ENCODE data around the gene PQBP1. TPM values are rescaled to one million over a fixed set of nuclear protein-coding genes. Genes with fewer than 3 reads are reported as not detected.
A peak's percentile ranks its signal among the peaks of the same experiment; 100 is the strongest.
"Not testable (repeated sequence)": the region's sequence is repeated elsewhere in the genome, so short reads cannot be mapped to it uniquely, and the experiment has no call there.

Gene PQBP1, protein sequence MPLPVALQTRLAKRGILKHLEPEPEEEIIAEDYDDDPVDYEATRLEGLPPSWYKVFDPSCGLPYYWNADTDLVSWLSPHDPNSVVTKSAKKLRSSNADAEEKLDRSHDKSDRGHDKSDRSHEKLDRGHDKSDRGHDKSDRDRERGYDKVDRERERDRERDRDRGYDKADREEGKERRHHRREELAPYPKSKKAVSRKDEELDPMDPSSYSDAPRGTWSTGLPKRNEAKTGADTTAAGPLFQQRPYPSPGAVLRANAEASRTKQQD
- 80.1 TPM for total RNA-seq (ENCODE audit: unreplicated experiment)
- long read RNA-seq, transcript PQBP1-207 (7 exons, 1,020 nt): major isoform, 25 of 63 reads
- long read RNA-seq, transcript PQBP1-216 (7 exons, 938 nt): minor isoform, 15 of 63 reads
- long read RNA-seq, partial matches to known transcripts: 4 of 63 reads
- long read RNA-seq, other reads (novel, unspliced or antisense): 8 of 63 reads

- peak within 1 kb of the TSS; percentile 95 for H3K27ac Mint-ChIP-seq (ENCODE audit: unreplicated experiment)
Observed at GRCh38 chrX:48897625-48898306, at the start of gene PQBP1, which contains the start of gene TIMM17B. Gene PQBP1 (plus strand): TSS chrX:48897930. CDS start chrX:48898510, 580 bp downstream. Gene TIMM17B (minus strand): TSS chrX:48897768. CDS start chrX:48897749, 19 bp downstream.

DNA sequence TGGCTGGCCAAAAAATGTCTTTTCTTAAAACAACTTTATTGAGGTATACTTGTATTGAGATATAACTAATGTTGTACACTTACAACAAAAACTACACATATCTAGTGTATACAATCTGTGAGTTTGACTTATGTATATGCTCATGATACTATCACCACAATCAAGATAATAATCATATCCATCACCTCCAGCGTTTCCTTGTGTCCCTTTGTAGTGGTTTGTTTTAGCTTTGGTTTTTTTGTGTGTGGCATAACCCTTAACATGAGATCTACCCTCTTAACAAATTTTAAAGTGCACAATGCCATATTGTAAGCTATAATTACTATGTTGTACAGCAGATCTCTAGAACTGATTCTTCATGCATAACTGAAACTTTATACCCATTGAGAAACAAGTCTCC is 48.9 kb upstream of the PQBP1 start:
- no peak for DNase-seq (ENCODE audit: low spot score)
- H3K9me3 Mint-ChIP-seq (ENCODE audit: unreplicated experiment): no peaks in the 10 kb centered on the region
- no peak overlapping the region for H3K27ac Mint-ChIP-seq (ENCODE audit: unreplicated experiment)
- H3K27me3 Mint-ChIP-seq (ENCODE audit: unreplicated experiment): no peaks in the 10 kb centered on the region
- H3K4me3 Mint-ChIP-seq (ENCODE audit: unreplicated experiment): no peak overlapping the region
- no peaks in the 10 kb centered on the region for H3K36me3 Mint-ChIP-seq (ENCODE audit: low read depth, unreplicated experiment)
- no peaks in the 10 kb centered on the region for H3K4me1 Mint-ChIP-seq (ENCODE audit: unreplicated experiment)
- no peak for TF ChIP-seq CTCF (IDR thresholded peaks at IDR 0.05; ENCODE audit: unreplicated experiment)

More at GRCh38 chrX:48897625-48898306, at the start of gene PQBP1, which contains the start of gene TIMM17B:
- H3K36me3 Mint-ChIP-seq (ENCODE audit: low read depth, unreplicated experiment): peaks cover 17% of the 10 kb centered on the region
- peaks cover 6% of the 10 kb centered on the region for H3K4me1 Mint-ChIP-seq (ENCODE audit: unreplicated experiment)
- no peak for TF ChIP-seq CTCF (IDR thresholded peaks at IDR 0.05; ENCODE audit: unreplicated experiment)
- H3K27me3 Mint-ChIP-seq (ENCODE audit: unreplicated experiment): peaks cover 6% of the 10 kb centered on the region
- H3K4me3 Mint-ChIP-seq (ENCODE audit: unreplicated experiment): peak within 1 kb of the TSS; percentile 96
- peak; percentile 77 for DNase-seq (ENCODE audit: low spot score)
- H3K9me3 Mint-ChIP-seq (ENCODE audit: unreplicated experiment): no peaks in the 10 kb centered on the region

DNA sequence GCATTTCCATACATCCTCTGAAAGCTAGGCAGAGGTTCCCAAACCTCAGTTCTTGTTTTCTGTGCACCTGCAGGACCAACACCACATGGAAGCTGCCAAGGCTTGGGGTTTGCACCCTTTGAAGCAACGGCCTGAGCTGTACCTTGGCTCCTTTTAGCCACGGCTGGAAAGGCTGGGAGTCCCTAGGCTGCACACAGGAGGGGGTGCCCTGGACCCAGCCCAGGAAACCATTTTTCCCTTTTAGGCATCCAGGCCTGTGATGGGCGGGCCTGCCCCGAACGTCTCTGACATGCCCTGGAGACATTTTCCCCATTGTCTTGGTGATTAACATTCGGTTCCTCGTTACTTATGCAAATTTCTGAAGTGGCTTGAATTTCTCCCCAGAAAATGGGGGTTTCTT is 44.9 kb upstream of the PQBP1 start:
- no peak for DNase-seq (ENCODE audit: low spot score)
- Mint-ChIP-seq H3K27me3 (ENCODE audit: unreplicated experiment) (no peaks in the 10 kb centered on the region), H3K9me3 (ENCODE audit: unreplicated experiment) (no peaks in the 10 kb centered on the region), H3K36me3 (ENCODE audit: low read depth, unreplicated experiment) (no peaks in the 10 kb centered on the region), H3K4me3 (ENCODE audit: unreplicated experiment) (no peak overlapping the region), H3K4me1 (ENCODE audit: unreplicated experiment) (peaks cover 11% of the 10 kb centered on the region), H3K27ac (ENCODE audit: unreplicated experiment) (no peak overlapping the region)
- TF ChIP-seq CTCF (IDR thresholded peaks at IDR 0.05; ENCODE audit: unreplicated experiment): no peak

DNA sequence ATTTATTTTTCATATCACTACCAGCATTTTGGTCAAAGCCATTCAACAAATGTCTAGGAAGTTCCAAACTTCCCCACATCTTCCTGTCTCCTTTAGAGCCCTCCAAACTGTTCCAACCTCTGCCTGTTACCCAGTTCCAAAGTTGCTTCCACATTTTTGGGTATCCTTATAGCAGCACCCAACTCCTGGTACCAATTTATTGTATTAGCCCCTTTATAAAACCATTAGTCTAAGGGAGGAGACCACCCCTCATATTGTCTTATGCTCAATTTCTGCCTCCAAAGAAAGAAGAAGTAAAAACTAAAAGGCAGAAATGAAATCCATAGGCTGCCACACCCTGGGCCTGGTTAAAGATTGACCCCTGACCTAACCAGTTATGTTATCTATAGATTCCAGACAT is 44.2 kb upstream of the PQBP1 start:
- peaks cover 11% of the 10 kb centered on the region for H3K4me1 Mint-ChIP-seq (ENCODE audit: unreplicated experiment)
- not testable (repeated sequence) for H3K27ac Mint-ChIP-seq (ENCODE audit: unreplicated experiment); H3K9me3 Mint-ChIP-seq (ENCODE audit: unreplicated experiment); H3K27me3 Mint-ChIP-seq (ENCODE audit: unreplicated experiment); H3K4me3 Mint-ChIP-seq (ENCODE audit: unreplicated experiment); DNase-seq (ENCODE audit: low spot score); H3K36me3 Mint-ChIP-seq (ENCODE audit: low read depth, unreplicated experiment)

DNA sequence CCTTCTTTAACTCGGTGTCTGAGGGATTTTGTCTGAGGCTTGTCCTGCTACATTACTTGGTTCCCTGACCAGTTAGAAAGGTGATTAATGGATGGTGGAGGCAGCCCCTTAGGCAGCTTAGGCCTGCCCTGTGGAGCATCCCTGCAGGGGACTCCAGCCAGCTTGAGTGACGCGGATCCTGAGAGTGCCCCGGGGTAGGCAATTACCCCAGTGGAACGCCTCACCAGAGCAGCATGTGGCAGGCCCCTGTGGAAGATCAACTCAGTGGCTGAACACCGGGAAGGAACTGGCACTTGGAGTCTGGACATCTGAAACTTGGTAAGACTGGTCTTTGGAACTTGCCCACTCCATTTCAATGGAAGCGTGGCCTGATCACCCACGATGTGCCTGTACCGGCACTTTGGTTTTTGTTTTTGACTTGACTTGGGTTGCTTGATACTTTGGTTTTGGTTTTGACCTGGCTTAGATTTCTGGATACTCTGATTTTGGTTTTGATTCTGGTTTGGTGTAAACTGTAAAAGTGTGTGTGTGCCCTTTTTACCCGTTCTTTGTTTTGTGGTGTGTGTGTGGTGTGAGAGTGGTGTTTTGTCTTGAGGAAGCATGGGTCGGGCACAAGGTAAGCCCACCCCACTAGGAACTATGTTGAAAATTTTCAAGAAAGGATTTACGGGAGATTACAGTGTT is 43.5 kb upstream of the PQBP1 start:
- not testable (repeated sequence) for DNase-seq (ENCODE audit: low spot score); H3K9me3 Mint-ChIP-seq (ENCODE audit: unreplicated experiment); H3K27ac Mint-ChIP-seq (ENCODE audit: unreplicated experiment); H3K27me3 Mint-ChIP-seq (ENCODE audit: unreplicated experiment); H3K36me3 Mint-ChIP-seq (ENCODE audit: low read depth, unreplicated experiment); H3K4me3 Mint-ChIP-seq (ENCODE audit: unreplicated experiment)
- H3K4me1 Mint-ChIP-seq (ENCODE audit: unreplicated experiment): peaks cover 11% of the 10 kb centered on the region

Measured in endothelial cell (in vitro differentiated cells).